Measurements from ENCODE around the gene AFF3.

The AFF3 gene, protein sequence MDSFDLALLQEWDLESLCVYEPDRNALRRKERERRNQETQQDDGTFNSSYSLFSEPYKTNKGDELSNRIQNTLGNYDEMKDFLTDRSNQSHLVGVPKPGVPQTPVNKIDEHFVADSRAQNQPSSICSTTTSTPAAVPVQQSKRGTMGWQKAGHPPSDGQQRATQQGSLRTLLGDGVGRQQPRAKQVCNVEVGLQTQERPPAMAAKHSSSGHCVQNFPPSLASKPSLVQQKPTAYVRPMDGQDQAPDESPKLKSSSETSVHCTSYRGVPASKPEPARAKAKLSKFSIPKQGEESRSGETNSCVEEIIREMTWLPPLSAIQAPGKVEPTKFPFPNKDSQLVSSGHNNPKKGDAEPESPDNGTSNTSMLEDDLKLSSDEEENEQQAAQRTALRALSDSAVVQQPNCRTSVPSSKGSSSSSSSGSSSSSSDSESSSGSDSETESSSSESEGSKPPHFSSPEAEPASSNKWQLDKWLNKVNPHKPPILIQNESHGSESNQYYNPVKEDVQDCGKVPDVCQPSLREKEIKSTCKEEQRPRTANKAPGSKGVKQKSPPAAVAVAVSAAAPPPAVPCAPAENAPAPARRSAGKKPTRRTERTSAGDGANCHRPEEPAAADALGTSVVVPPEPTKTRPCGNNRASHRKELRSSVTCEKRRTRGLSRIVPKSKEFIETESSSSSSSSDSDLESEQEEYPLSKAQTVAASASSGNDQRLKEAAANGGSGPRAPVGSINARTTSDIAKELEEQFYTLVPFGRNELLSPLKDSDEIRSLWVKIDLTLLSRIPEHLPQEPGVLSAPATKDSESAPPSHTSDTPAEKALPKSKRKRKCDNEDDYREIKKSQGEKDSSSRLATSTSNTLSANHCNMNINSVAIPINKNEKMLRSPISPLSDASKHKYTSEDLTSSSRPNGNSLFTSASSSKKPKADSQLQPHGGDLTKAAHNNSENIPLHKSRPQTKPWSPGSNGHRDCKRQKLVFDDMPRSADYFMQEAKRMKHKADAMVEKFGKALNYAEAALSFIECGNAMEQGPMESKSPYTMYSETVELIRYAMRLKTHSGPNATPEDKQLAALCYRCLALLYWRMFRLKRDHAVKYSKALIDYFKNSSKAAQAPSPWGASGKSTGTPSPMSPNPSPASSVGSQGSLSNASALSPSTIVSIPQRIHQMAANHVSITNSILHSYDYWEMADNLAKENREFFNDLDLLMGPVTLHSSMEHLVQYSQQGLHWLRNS (N-terminal part only)

DNA sequence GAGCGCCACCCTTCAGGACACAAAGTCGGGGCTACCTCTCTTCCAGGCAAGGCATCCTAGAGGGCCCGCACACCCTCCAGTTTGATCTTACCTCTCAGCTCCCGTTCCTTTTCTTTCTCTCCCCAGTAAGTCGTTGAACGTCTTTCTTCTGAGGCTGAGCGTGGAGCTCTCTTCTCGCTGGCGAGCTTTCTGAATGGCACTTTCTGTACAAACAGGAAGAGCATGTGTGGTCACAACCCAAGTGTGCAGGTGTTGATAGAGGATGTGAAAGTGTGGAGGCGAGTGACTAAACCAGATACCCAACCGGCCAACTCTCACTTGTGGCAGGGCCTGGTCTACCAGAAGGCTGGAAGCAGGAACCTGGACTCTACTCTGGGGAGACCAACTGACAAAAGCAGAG is at the start of gene AFF3:
AFF3 (minus strand) TSS at position 198 of the 400 bp plus-strand sequence. CDS start 38,136 bp downstream, outside the sequence.
- peak within 1 kb of the TSS; percentile 83 for H3K4me3 Mint-ChIP-seq

DNA sequence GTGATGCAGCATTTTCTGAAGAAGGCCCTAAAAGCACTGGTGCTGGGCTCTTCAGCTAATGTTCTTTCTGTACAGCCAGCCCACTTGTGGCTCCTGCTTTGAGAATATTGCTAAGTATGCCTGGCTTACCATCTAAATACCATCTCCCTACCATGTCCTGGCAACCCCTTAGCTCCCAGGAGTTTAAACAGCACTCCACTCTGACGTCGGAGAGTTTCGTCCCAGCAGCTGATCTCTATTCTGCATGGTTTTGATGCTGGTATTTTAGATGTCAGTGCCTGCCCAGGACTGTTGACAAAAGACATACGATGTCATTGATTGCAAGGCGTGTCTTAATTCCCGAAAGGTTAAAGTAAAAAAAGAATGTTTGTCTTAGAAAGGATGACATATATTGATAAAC is 47.0 kb upstream of the AFF3 start:
- peaks cover 3% of the 10 kb centered on the region for H3K27me3 Mint-ChIP-seq (ENCODE audit: low read depth)
- DNase-seq (ENCODE audit: low spot score), result no peak
- no peaks in the 10 kb centered on the region for H3K36me3 Mint-ChIP-seq (ENCODE audit: low read depth)
- H3K4me3 Mint-ChIP-seq, result no peak overlapping the region
- no peak overlapping the region for H3K27ac Mint-ChIP-seq
- no peaks in the 10 kb centered on the region for H3K9me3 Mint-ChIP-seq
- H3K4me1 Mint-ChIP-seq (ENCODE audit: low read depth), result no peaks in the 10 kb centered on the region

More for the DNA sequence above, at the start of gene AFF3:
- no peaks in the 10 kb centered on the region for H3K36me3 Mint-ChIP-seq (ENCODE audit: low read depth)
- H3K4me1 Mint-ChIP-seq (ENCODE audit: low read depth), result peaks cover 45% of the 10 kb centered on the region
- H3K9me3 Mint-ChIP-seq, result no peaks in the 10 kb centered on the region
- peaks cover 22% of the 10 kb centered on the region for H3K27me3 Mint-ChIP-seq (ENCODE audit: low read depth)
- DNase-seq (ENCODE audit: low spot score), result peak; percentile 75
- peak within 1 kb of the TSS; percentile 83 for H3K27ac Mint-ChIP-seq

DNA sequence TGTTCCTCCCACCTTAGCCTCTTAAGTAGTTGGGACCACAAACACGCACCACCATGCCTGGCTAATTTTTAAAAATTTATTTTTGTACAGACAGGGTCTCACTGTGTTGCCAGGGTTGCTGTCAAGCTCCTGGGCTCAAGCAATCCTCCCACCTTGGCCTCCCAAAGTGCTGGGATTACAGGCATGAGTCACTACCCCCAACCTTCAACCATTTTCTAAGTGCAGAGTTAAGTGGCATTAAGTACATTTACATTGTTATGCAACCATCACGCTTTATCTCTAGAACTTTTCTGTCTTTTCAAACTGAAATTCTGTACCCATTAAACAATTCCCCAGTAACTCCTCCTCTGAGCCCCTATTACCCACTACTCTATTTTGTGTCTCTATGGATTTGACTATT is 45.9 kb upstream of the AFF3 start:
- Mint-ChIP-seq H3K4me3 (no peak overlapping the region), H3K27me3 (ENCODE audit: low read depth) (peaks cover 3% of the 10 kb centered on the region), H3K9me3 (no peaks in the 10 kb centered on the region), H3K36me3 (ENCODE audit: low read depth) (no peaks in the 10 kb centered on the region), H3K4me1 (ENCODE audit: low read depth) (no peaks in the 10 kb centered on the region), H3K27ac (no peak overlapping the region)
- no peak for DNase-seq (ENCODE audit: low spot score)

DNA sequence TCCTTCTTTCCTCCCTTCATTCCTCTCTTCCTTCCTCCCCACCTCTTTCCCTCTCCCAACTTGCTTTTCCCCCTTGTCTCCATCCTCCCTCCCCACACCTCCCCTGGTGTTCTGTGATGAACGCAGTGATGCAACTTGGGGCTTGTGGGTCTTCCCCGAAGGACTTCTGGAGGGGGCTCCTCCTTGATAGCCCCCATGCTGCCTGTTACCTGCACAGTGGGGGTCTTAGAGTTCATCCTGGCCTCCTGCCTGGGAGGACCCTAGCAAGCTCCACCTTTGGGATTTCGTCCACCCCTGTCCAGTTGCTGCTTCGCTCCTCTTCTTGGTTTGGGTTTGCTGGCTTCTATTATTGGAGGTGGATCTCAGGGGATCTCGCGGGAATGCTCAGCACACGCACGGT is 43.7 kb upstream of the AFF3 start:
- Mint-ChIP-seq H3K4me1 (ENCODE audit: low read depth) (no peaks in the 10 kb centered on the region), H3K9me3 (no peaks in the 10 kb centered on the region), H3K27me3 (ENCODE audit: low read depth) (no peaks in the 10 kb centered on the region), H3K27ac (no peak overlapping the region), H3K4me3 (no peak overlapping the region), H3K36me3 (ENCODE audit: low read depth) (no peaks in the 10 kb centered on the region)
- DNase-seq (ENCODE audit: low spot score), result no peak

DNA sequence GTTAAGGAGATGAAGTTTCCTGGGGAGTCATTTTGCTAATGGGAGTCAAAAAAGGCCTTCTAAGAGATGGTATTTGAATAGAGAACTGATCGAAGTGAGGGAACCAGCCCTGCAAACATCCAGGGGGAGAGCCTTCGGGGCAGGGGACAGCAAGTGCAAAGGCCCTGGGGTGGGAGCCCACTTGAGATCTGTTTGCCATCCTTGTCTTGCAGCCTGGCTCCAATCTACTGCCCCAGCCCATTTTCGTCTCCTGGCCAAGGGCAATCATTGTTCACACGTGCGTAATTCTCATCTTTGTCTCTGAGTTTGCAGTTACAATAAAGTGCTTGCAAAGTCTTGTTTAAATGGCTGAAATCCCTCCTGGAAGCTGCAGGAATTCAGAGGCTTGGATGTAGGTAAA is 43.1 kb upstream of the AFF3 start:
- Mint-ChIP-seq H3K9me3 (no peaks in the 10 kb centered on the region), H3K4me1 (ENCODE audit: low read depth) (no peaks in the 10 kb centered on the region), H3K36me3 (ENCODE audit: low read depth) (no peaks in the 10 kb centered on the region), H3K27ac (no peak overlapping the region), H3K27me3 (ENCODE audit: low read depth) (no peaks in the 10 kb centered on the region), H3K4me3 (no peak overlapping the region)
- no peak for DNase-seq (ENCODE audit: low spot score)

DNA sequence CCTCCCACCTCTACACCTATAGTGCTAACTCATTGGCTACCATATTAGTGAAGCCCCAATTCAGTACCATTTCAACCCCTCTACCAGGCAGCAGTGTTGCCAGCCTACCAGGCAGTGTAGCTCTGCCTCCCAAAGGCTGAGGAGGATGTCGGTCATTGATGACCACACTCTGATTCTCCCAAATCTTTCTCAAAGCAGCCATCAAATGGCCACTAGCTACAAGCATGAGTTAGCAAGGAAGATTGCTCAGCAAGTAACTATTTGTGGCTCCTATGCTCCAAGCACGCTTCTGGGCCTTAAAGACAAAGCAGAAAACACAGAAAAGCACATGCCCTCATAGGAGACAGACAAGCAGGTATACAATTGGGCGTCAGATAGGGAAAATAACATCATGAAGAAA is 42.7 kb upstream of the AFF3 start:
- Mint-ChIP-seq H3K4me1 (ENCODE audit: low read depth) (no peaks in the 10 kb centered on the region), H3K27me3 (ENCODE audit: low read depth) (no peaks in the 10 kb centered on the region), H3K4me3 (no peak overlapping the region), H3K36me3 (ENCODE audit: low read depth) (no peaks in the 10 kb centered on the region), H3K9me3 (no peaks in the 10 kb centered on the region), H3K27ac (no peak overlapping the region)
- DNase-seq (ENCODE audit: low spot score), result no peak

DNA sequence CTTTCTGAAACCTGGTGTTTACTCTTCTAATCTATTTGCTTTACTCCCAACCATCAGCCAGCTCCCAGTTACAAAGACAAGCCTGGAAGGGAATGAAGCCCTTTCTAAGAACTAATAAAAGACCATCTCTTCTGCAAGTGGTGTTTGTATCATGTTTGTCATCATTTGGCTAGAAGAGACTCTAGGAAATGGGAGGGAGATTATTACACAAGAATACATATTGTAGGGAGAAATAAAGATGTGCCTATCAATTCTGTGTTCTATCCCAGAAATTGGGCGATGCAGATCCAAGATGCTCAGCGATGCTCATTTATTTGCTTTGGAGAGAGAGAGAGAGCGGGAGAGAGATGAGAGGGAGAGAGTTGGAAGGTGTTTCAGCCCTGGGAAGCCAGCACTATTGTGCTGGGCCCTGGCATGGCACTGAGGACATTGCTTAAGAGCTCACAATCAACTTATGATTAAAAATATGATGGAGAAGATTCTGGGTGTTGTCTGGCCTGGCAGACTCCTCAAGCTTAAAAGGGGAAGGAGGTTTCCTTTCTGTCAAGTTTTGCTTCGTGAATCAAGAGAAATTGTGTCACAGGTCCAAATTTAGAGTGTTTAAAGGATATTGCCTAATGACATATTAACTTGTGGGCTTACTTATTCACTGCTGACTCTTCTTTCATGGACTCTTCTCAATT is 41.8 kb upstream of the AFF3 start:
- no peaks in the 10 kb centered on the region for H3K4me1 Mint-ChIP-seq (ENCODE audit: low read depth)
- no peaks in the 10 kb centered on the region for H3K36me3 Mint-ChIP-seq (ENCODE audit: low read depth)
- DNase-seq (ENCODE audit: low spot score), result no peak
- H3K4me3 Mint-ChIP-seq, result no peak overlapping the region
- H3K27ac Mint-ChIP-seq, result no peak overlapping the region
- no peaks in the 10 kb centered on the region for H3K27me3 Mint-ChIP-seq (ENCODE audit: low read depth)
- no peaks in the 10 kb centered on the region for H3K9me3 Mint-ChIP-seq

DNA sequence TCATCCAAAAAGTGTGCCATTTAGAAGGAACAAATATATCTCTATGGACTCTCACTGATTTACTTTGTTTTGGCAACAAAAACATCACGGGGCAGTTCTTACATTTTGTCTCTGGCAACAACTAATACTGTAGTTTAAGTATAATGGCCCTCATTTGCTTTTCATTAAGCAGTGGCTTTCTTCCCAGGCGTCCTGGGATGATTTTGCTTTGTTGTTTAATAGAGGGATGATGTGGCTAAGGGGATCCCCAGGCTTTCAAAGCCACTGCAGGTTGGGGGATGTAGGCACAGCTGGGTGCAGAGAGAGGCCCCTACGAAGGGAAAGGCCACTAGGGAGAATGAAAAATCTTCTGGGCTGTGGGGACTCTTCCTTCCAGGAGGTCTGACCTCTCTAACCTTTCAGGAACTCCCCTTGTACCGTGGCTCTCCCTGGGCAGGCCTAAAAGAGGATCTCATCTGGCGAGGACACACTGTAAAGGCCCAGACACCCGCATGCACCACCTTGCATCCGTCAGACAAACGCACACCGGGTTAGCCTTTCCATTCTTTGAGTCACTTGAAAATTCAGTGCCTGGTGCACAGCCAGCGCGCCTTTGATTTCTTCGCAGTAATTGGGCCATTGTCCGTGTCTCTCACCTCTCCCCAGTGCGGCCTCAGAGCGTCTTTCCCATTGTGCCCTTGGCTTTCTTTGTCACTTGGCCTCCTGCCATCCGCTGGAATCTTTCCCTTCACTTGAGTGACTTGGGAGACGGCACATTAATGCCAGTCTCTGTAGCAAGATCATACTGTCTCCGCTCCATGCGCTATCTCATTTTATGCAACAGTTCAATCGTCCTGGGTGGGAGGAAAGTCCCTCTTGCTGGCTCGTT is 40.3 kb upstream of the AFF3 start:
- no peaks in the 10 kb centered on the region for H3K27me3 Mint-ChIP-seq (ENCODE audit: low read depth)
- no peak for DNase-seq (ENCODE audit: low spot score)
- no peaks in the 10 kb centered on the region for H3K36me3 Mint-ChIP-seq (ENCODE audit: low read depth)
- no peaks in the 10 kb centered on the region for H3K4me1 Mint-ChIP-seq (ENCODE audit: low read depth)
- H3K4me3 Mint-ChIP-seq, result no peak overlapping the region
- no peak overlapping the region for H3K27ac Mint-ChIP-seq
- no peaks in the 10 kb centered on the region for H3K9me3 Mint-ChIP-seq

DNA sequence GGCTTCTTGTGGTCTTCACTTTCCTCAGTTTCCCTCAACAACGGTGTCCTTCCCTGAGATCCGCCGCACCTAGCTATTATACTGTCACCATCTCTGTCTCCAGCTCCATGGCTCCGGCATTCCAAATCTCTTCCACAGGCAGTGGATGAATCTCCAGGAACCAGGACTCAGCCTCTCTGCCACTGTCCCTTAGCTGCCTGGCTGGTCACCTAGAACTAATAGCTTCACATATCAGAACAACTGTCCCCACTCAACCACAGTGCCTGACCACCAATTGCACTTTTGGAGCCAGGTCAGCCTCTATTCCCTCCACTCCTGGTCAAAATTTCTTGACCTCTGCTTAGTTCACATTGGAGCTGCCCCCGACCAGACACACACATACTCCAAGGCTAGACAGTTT is 38.1 kb upstream of the AFF3 start:
- no peak overlapping the region for H3K4me3 Mint-ChIP-seq
- H3K36me3 Mint-ChIP-seq (ENCODE audit: low read depth), result no peaks in the 10 kb centered on the region
- H3K27ac Mint-ChIP-seq, result no peak overlapping the region
- no peaks in the 10 kb centered on the region for H3K4me1 Mint-ChIP-seq (ENCODE audit: low read depth)
- DNase-seq (ENCODE audit: low spot score), result no peak
- no peaks in the 10 kb centered on the region for H3K9me3 Mint-ChIP-seq
- no peaks in the 10 kb centered on the region for H3K27me3 Mint-ChIP-seq (ENCODE audit: low read depth)

DNA sequence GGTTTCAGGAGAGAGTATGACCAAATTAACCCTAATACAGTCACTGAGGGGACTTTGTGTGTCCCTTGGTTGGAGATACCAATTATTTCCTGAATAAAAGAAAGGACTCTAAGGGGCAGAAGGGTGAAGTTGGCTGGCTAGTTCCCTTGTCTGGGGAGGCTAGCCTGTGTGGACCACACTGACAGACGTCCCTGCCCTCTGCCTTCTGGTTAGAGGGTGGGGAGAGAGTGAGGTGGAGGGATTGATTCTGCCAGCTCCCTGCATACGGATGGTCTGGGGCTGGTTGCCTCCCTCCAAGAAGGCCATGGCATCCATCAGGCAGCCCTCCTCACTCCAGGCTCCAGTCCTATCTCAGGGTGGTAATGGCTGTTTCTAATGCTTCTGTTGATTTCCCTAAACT is 37.4 kb upstream of the AFF3 start:
- Mint-ChIP-seq H3K27me3 (ENCODE audit: low read depth) (no peaks in the 10 kb centered on the region), H3K4me1 (ENCODE audit: low read depth) (no peaks in the 10 kb centered on the region), H3K36me3 (ENCODE audit: low read depth) (no peaks in the 10 kb centered on the region), H3K27ac (no peak overlapping the region), H3K9me3 (no peaks in the 10 kb centered on the region), H3K4me3 (no peak overlapping the region)
- DNase-seq (ENCODE audit: low spot score), result no peak

DNA sequence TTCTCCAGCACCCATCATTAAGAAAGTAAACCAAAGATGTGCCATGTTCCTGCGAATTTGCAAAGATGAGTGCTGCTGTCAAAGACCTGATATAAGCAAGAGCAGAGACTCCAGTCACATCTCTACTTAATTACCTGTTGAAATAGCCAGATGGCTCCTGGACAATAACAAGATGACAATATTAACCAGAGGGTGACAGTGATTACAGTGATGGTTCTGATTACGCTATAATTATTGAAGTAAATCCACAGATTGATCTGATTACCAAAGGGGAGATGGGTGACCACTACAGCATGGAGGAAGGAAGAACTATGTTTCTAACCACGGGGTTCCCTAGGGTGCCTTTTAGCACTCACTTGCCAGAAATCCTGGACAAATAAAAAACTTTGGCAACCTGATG is 36.5 kb upstream of the AFF3 start:
- Mint-ChIP-seq H3K4me1 (ENCODE audit: low read depth) (no peaks in the 10 kb centered on the region), H3K27me3 (ENCODE audit: low read depth) (no peaks in the 10 kb centered on the region), H3K9me3 (no peaks in the 10 kb centered on the region), H3K27ac (no peak overlapping the region), H3K36me3 (ENCODE audit: low read depth) (no peaks in the 10 kb centered on the region), H3K4me3 (no peak overlapping the region)
- DNase-seq (ENCODE audit: low spot score), result no peak

DNA sequence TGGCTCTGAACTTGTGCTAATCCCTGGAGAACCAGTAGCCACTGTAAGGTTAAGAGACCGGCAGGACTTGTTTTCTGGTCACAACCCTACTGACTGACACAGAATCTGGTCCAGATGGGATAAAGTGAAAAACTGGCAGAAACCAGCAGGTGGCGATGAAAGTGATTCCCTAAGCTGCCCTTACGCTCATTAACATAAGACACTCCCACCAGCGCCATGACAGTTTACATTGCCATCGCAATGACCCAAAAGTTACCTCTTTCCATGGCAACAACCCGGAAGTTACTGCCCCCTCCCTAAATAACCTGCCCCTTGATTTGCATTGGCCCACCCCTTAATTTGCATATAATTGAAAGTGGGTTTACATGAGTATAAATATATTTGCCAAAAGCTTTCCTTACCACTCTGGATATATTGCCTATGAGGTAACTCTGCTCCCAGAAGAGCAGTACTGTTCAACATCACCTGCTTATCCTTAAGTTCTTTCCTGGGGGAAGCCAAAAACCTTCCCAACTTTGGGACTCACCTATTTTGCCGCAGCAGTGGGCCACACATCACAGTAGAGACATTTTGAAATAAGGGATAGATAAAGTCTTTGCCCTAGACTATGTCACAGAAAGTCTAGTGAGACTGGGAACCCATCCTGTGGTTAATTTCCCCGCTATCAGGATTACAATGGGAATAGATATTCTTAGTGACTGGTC is 35.8 kb upstream of the AFF3 start:
- no peaks in the 10 kb centered on the region for H3K36me3 Mint-ChIP-seq (ENCODE audit: low read depth)
- no peaks in the 10 kb centered on the region for H3K9me3 Mint-ChIP-seq
- no peak overlapping the region for H3K27ac Mint-ChIP-seq
- H3K4me3 Mint-ChIP-seq, result no peak overlapping the region
- no peaks in the 10 kb centered on the region for H3K27me3 Mint-ChIP-seq (ENCODE audit: low read depth)
- no peak for DNase-seq (ENCODE audit: low spot score)
- H3K4me1 Mint-ChIP-seq (ENCODE audit: low read depth), result no peaks in the 10 kb centered on the region
